Tibial nerve (tissue), 4 donors: ENCODE data around the gene MEIOC.

Experiments used
- CTCF ChIP-seq, 5 experiments: fragments of 200-600 bp in 3 of 5; fragments of 450-650 bp in 2 of 5; sonication (generic) in 3 of 5; IDR thresholded peaks; one replicate each; pipeline ENCODE4 v1.5.1; 2016 to 2019; ENCODE audit warnings: antibody characterized with exemption in 5 of 5, mild to moderate bottlenecking in 3 of 5, moderate library complexity in 2 of 5
- EP300 ChIP-seq, 2 donors: sonication (generic); formaldehyde crosslinking; IDR thresholded peaks; one replicate each; pipeline ENCODE4 v1.6.1; 2017; ENCODE audit warnings: antibody characterized with exemption in 2 of 2, mild to moderate bottlenecking in 1 of 2
- POLR2A ChIP-seq, 2 donors: fragments of 450-650 bp; IDR thresholded peaks; one replicate each; pipeline ENCODE4 v1.6.1; 2017; ENCODE audit warnings: antibody characterized with exemption in 2 of 2, mild to moderate bottlenecking in 2 of 2, moderate library complexity in 2 of 2

GRCh38 chr17:44630703-44631102 lies 25.6 kb upstream of the MEIOC start:
- no peak for TF ChIP-seq POLR2A (IDR thresholded peaks at IDR 0.05)
- TF ChIP-seq CTCF (IDR thresholded peaks at IDR 0.05) = no peak
- TF ChIP-seq EP300 (IDR thresholded peaks at IDR 0.05) = no peak
